GM12865 (cell line): ENCODE data around the gene RHOV.
A peak's percentile ranks its signal among the peaks of the same experiment; 100 is the strongest.

ENCODE experiments used
- DNase-seq: peaks from one replicate; pipeline ENCODE4 v3.0.0; 2010; ENCODE audit warnings: low read depth
- H3K4me3 ChIP-seq: 2 replicates; pipeline ENCODE4 v1.5.1; 2011; ENCODE audit warnings: mild to moderate bottlenecking, low read depth, low read length, control low read depth
- CTCF ChIP-seq: IDR thresholded peaks from 2 replicates; pipeline ENCODE4 v1.5.1; 2011; ENCODE audit warnings: low read length, control low read depth, low read depth, inconsistent platforms; ENCODE audit not compliant: insufficient read depth; ENCODE audit errors: missing control alignments

Gene RHOV

GRCh38 chr15:40845036-40845435 lies 29.0 kb downstream of the RHOV start:
- TF ChIP-seq CTCF, result no peak
- no peak for DNase-seq
- H3K4me3 ChIP-seq, result peak overlapping the region; percentile 54

GRCh38 chr15:40844696-40845030 lies 29.4 kb downstream of the RHOV start:
- peak; percentile 29 for DNase-seq
- H3K4me3 ChIP-seq, result peak overlapping the region; percentile 54
- TF ChIP-seq CTCF, result no peak

GRCh38 chr15:40843885-40844695 lies 29.9 kb downstream of the RHOV start, which contains the start of gene SPINT1:
Gene SPINT1, plus strand, starts transcription at chr15:40844048. Its CDS starts 507 bp downstream, at chr15:40844555.
- no peak for TF ChIP-seq CTCF
- peak; percentile 29 for DNase-seq
- peak within 1 kb of the TSS; percentile 54 for H3K4me3 ChIP-seq

DNA sequence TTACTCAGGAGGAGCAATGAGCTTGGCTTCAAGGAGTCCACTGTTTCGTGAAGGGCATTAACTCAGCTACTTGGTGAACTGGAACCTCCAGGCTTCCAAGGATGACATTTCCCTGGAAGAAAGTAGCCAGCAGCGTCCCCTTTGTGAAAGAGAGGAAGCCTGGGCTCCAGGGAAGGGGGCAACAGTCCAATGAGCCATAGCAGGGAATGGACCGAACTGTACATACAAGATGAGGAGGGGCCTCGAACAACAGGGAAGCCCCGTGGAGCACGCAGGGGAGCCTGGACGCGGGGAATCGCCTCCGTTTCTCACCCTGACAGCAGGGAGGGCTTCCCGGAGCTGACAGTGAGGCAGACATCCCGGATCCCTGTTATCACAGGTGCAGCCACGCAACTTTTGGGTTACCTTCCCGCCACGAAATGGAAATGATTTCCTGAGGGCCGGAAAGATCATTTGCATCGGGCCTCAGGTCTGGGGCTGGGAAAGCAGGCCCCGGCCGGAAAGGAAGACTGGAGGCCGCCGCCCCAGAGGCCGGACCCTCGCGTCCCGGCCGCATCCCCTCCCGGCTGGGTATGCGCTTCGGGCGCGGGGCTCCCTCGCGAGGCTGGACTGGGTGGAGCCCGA lies 30.7 kb downstream of the RHOV start:
- no peak for TF ChIP-seq CTCF
- H3K4me3 ChIP-seq, result no peak overlapping the region
- no peak for DNase-seq

DNA sequence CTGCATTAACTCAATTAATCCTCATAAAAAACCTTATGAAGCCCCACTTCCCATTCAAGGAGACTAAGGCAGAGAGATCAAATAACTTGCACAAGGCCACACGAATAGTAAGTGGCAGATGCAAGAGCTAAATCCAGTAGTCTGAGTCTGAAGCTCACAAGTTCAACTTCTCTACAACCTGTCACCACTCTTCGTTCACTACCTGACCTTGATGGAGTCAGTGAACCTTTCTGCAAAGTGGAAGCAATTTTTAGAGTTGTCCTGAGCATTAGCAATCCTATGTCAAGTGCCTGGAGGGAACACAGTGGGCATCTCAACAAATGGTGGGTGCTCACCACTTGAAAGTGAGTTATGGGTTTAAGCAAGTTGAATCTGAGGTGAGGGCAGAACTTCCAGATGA lies 32.3 kb downstream of the RHOV start:
- TF ChIP-seq CTCF, result no peak
- H3K4me3 ChIP-seq, result no peak overlapping the region
- no peak for DNase-seq

- no peak for DNase-seq
- H3K4me3 ChIP-seq, result no peak overlapping the region
- TF ChIP-seq CTCF, result no peak
These were observed 35.3 kb downstream of the RHOV start for GRCh38 chr15:40838756-40839155.

DNA sequence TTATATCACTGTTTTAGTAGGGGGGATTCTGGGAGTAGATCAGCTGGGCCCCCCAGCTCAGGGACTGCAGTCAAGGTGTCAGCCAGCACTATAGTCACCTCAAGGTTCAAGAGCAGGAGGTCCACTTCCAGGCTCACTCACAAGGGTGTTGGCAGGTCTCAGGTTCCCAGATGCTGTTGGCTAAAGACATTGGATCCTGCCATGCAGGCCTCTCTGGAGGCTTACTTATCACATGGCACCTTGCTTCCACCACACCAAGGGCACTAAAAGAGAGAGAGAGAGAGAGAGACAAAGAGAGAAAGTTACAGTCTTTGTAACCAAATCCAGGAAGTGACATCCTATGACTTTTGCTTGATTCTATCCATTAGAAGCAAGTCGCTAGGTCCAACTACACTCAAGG lies 38.0 kb downstream of the RHOV start:
- DNase-seq, result no peak
- TF ChIP-seq CTCF, result no peak
- H3K4me3 ChIP-seq, result no peak overlapping the region
